ENCODE measurements around the gene ST8SIA1. TPM values are rescaled to one million over a fixed set of nuclear protein-coding genes. Genes with fewer than 3 reads are reported as not detected.

Gene ST8SIA1
- total and polyA plus RNA-seq, 2 of the 8 experiments (the other 6 are each of a cell fraction or from before 2014, with no cell fraction given), result 1.9 to 4.4 TPM

- H2AFZ ChIP-seq (ENCODE audit: low read length), result no peak overlapping the region
- no peak overlapping the region for H3K18ac ChIP-seq (ENCODE audit: extremely low read depth, low read length)
- H3K4me3 ChIP-seq (ENCODE audit: extremely low read depth in 1 of 4, insufficient read depth in 2 of 4, low read depth in 3 of 4, low read length in 4 of 4), result no peak overlapping the region
- no peaks in the 10 kb centered on the region for H3K36me3 ChIP-seq (ENCODE audit: control insufficient read depth in 2 of 4, insufficient read depth in 4 of 4, low read length in 3 of 4)
- H4K91ac ChIP-seq (replicated peaks; ENCODE audit: insufficient read length, low read length), result no peak overlapping the region
- no peaks in the 10 kb centered on the region for H3K4me1 ChIP-seq (replicated peaks in 1 of 4; ENCODE audit: control insufficient read depth in 3 of 4, insufficient read depth in 4 of 4, low read length in 3 of 4)
- no peaks in the 10 kb centered on the region for H4K20me1 ChIP-seq (replicated peaks in 1 of 2; ENCODE audit: control insufficient read depth in 1 of 2, insufficient read depth in 2 of 2, low read length in 2 of 2)
- no peak overlapping the region for H3K27ac ChIP-seq (ENCODE audit: low read depth, low read length)
- H2BK120ac ChIP-seq (replicated peaks; ENCODE audit: low read depth, low read length), result no peak overlapping the region
- H3K4ac ChIP-seq (replicated peaks; ENCODE audit: insufficient read length, low read depth, low read length), result no peak overlapping the region
- H3K4me2 ChIP-seq (ENCODE audit: insufficient read depth in 1 of 2, low read depth in 2 of 2, low read length in 2 of 2), result no peak overlapping the region
- H3K79me2 ChIP-seq (ENCODE audit: control insufficient read depth in 1 of 2, insufficient read depth in 2 of 2, low read length in 2 of 2), result no peaks in the 10 kb centered on the region
- DNase-seq (ENCODE audit: low read depth in 1 of 2, low spot score in 2 of 2), result no peak
- no peak overlapping the region for H3K23ac ChIP-seq (ENCODE audit: insufficient read length)
- H3K9ac ChIP-seq (replicated peaks in 1 of 4; ENCODE audit: extremely low read depth in 1 of 4, low read depth in 3 of 4, low read length in 3 of 4), result no peak overlapping the region
- H3K27me3 ChIP-seq (replicated peaks in 1 of 4; ENCODE audit: control insufficient read depth in 3 of 4, extremely low read depth in 1 of 4, insufficient read depth in 3 of 4, low read length in 3 of 4), result no peaks in the 10 kb centered on the region
- no peak overlapping the region for H3K56ac ChIP-seq (replicated peaks; ENCODE audit: insufficient read length, low read depth, low read length)
- H4K5ac ChIP-seq (ENCODE audit: insufficient read length, low read depth, low read length), result no peak overlapping the region
- H2AK5ac ChIP-seq (ENCODE audit: low read depth, low read length), result no peak overlapping the region
- POLR2A ChIA-PET (ENCODE audit: partially characterized antibody), result no interaction called here
- no peaks in the 10 kb centered on the region for H3K79me1 ChIP-seq (ENCODE audit: low read depth, low read length)
- H3K23me2 ChIP-seq (ENCODE audit: low read depth, low read length), result no peaks in the 10 kb centered on the region
- H2BK5ac ChIP-seq (ENCODE audit: low read depth, low read length), result no peak overlapping the region
- CTCF ChIA-PET (ENCODE audit: partially characterized antibody), result interaction anchor here (1.2 to 2.5 kb wide), 3 partner anchors 14 to 213 kb away, joined by 3 to 10 read pairs (median 3); no protein-coding TSS in a partner anchor
- no peak for TF ChIP-seq ATF3 (IDR thresholded peaks at IDR 0.05; ENCODE audit: insufficient read depth, low read depth, low read length)
- no peak for TF ChIP-seq HDAC6 (IDR thresholded peaks at IDR 0.05; ENCODE audit: low read depth, low read length)
- FAIRE-seq, result no peak
- H2BK15ac ChIP-seq (ENCODE audit: low read length), result no peak overlapping the region
- no peak overlapping the region for H2BK20ac ChIP-seq (ENCODE audit: low read length)
- no peaks in the 10 kb centered on the region for H3K9me3 ChIP-seq (ENCODE audit: insufficient read depth in 2 of 2, low read depth in 1 of 2, low read length in 1 of 2)
- H3K14ac ChIP-seq (ENCODE audit: insufficient read length), result no peak overlapping the region
- H2BK12ac ChIP-seq (ENCODE audit: low read depth, low read length), result no peak overlapping the region
- H4K8ac ChIP-seq (ENCODE audit: extremely low read depth, insufficient read depth, low read length), result no peak overlapping the region
Observed at GRCh38 chr12:22268973-22269372, 65.5 kb downstream of the ST8SIA1 start.
